ENCODE data around the gene MAGEA11. TPM values are rescaled to one million over a fixed set of nuclear protein-coding genes. Genes with fewer than 3 reads are reported as not detected.
"Not testable (repeated sequence)": the region's sequence is repeated elsewhere in the genome, so short reads cannot be mapped to it uniquely, and the experiment has no call there.

MAGEA11 gene, protein sequence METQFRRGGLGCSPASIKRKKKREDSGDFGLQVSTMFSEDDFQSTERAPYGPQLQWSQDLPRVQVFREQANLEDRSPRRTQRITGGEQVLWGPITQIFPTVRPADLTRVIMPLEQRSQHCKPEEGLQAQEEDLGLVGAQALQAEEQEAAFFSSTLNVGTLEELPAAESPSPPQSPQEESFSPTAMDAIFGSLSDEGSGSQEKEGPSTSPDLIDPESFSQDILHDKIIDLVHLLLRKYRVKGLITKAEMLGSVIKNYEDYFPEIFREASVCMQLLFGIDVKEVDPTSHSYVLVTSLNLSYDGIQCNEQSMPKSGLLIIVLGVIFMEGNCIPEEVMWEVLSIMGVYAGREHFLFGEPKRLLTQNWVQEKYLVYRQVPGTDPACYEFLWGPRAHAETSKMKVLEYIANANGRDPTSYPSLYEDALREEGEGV
- not detected for polyA plus RNA-seq (2013, experiment 1 of 2)
- not detected for polyA plus RNA-seq (2013, experiment 2 of 2)

GRCh38 chrX:149711545-149712236 lies at the start of gene MAGEA11:
Gene MAGEA11 (plus strand): TSS chrX:149712060. CDS start chrX:149713160, 1,100 bp downstream.
- no peak within 1 kb of the TSS for H2AFZ ChIP-seq (ENCODE audit: low read length)
- H3K4me3 ChIP-seq (ENCODE audit: low read length in 2 of 2), result no peak within 1 kb of the TSS
- H3K36me3 ChIP-seq (replicated peaks in 1 of 2; ENCODE audit: control insufficient read depth in 2 of 2, insufficient read depth in 2 of 2, low read length in 2 of 2), result no peaks in the 10 kb centered on the region
- no peak within 1 kb of the TSS for H4K91ac ChIP-seq (ENCODE audit: low read depth, low read length, poor library complexity)
- no peak within 1 kb of the TSS for H3K14ac ChIP-seq (ENCODE audit: low read length)
- no peak for DNase-seq (ENCODE audit: low spot score)
- H3K18ac ChIP-seq (ENCODE audit: low read length), result no peak within 1 kb of the TSS
- no peak within 1 kb of the TSS for H3K23ac ChIP-seq (ENCODE audit: low read depth, low read length, poor library complexity)
- no peak within 1 kb of the TSS for H3K4ac ChIP-seq (ENCODE audit: low read length)
- H2BK120ac ChIP-seq (ENCODE audit: low read depth, low read length), result no peak within 1 kb of the TSS
- H2BK5ac ChIP-seq (ENCODE audit: low read length), result no peak within 1 kb of the TSS
- no peaks in the 10 kb centered on the region for H3K79me1 ChIP-seq (ENCODE audit: low read depth, low read length)
- H3K9ac ChIP-seq (ENCODE audit: low read depth, low read length, poor library complexity), result no peak within 1 kb of the TSS
- no peaks in the 10 kb centered on the region for H3K9me3 ChIP-seq (replicated peaks in 1 of 2; ENCODE audit: control insufficient read depth in 2 of 2, insufficient read depth in 1 of 2, low read depth in 1 of 2, low read length in 2 of 2)
- H2BK15ac ChIP-seq (ENCODE audit: low read length), result no peak within 1 kb of the TSS
- H3K4me2 ChIP-seq (ENCODE audit: insufficient read depth, low read length, poor library complexity, severe bottlenecking), result no peak within 1 kb of the TSS
- no peak within 1 kb of the TSS for H2BK12ac ChIP-seq (ENCODE audit: low read length)
- H3K4me1 ChIP-seq (ENCODE audit: control insufficient read depth in 2 of 2, insufficient read depth in 1 of 2, low read depth in 1 of 2, low read length in 2 of 2), result no peaks in the 10 kb centered on the region
- no peak within 1 kb of the TSS for H2AK5ac ChIP-seq (ENCODE audit: low read depth, low read length)
- H3K27ac ChIP-seq (replicated peaks; ENCODE audit: low read length), result no peak within 1 kb of the TSS
- H3K27me3 ChIP-seq (ENCODE audit: control insufficient read depth in 3 of 3, insufficient read depth in 3 of 3, low read depth in 1 of 3, low read length in 3 of 3), result no peaks in the 10 kb centered on the region
- H4K8ac ChIP-seq (ENCODE audit: low read depth, low read length), result no peak within 1 kb of the TSS
- WGBS, 2 donors (ENCODE audit: extremely low coverage in 2 of 2, insufficient read length in 2 of 2, insufficient replicate concordance in 1 of 2), result no CpG with 5 or more reads among the region's 29 CpGs

DNA sequence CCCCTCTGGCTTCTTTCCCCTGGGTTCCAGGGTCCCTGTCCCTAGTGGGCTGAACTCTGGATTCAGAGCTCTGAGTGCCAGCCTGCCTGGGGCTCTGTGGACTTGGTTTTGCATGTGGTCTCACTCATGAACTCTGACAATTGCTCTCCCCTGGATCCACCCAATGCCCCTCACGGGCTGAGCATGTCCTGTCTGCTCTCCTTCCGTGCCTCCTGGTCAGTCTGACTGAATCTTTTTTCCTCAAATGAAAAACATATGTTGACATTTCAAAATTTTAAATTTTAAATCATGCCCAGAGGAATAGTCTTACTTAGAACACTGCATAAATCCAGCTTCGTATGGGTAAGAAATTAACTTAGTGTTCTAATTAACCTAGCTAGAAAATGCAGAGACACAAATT lies 36.8 kb upstream of the MAGEA11 start:
- not testable (repeated sequence) for H2BK12ac ChIP-seq (ENCODE audit: low read length); H3K27ac ChIP-seq (replicated peaks; ENCODE audit: low read length); H3K9me3 ChIP-seq (replicated peaks in 1 of 2; ENCODE audit: control insufficient read depth in 2 of 2, insufficient read depth in 1 of 2, low read depth in 1 of 2, low read length in 2 of 2); H3K9ac ChIP-seq (ENCODE audit: low read depth, low read length, poor library complexity); H2BK5ac ChIP-seq (ENCODE audit: low read length); H3K79me1 ChIP-seq (ENCODE audit: low read depth, low read length); H2BK15ac ChIP-seq (ENCODE audit: low read length); H4K8ac ChIP-seq (ENCODE audit: low read depth, low read length); H3K18ac ChIP-seq (ENCODE audit: low read length); H2BK120ac ChIP-seq (ENCODE audit: low read depth, low read length); H3K4me2 ChIP-seq (ENCODE audit: insufficient read depth, low read length, poor library complexity, severe bottlenecking); H3K4ac ChIP-seq (ENCODE audit: low read length); H3K4me3 ChIP-seq (ENCODE audit: low read length in 2 of 2); H3K4me1 ChIP-seq (ENCODE audit: control insufficient read depth in 2 of 2, insufficient read depth in 1 of 2, low read depth in 1 of 2, low read length in 2 of 2); H3K36me3 ChIP-seq (replicated peaks in 1 of 2; ENCODE audit: control insufficient read depth in 2 of 2, insufficient read depth in 2 of 2, low read length in 2 of 2); H3K23ac ChIP-seq (ENCODE audit: low read depth, low read length, poor library complexity); H2AK5ac ChIP-seq (ENCODE audit: low read depth, low read length); H3K27me3 ChIP-seq (ENCODE audit: control insufficient read depth in 3 of 3, insufficient read depth in 3 of 3, low read depth in 1 of 3, low read length in 3 of 3); H2AFZ ChIP-seq (ENCODE audit: low read length); H3K14ac ChIP-seq (ENCODE audit: low read length); DNase-seq (ENCODE audit: low spot score); H4K91ac ChIP-seq (ENCODE audit: low read depth, low read length, poor library complexity)
- WGBS, 2 donors (ENCODE audit: extremely low coverage in 2 of 2, insufficient read length in 2 of 2, insufficient replicate concordance in 1 of 2), result no CpG with 5 or more reads among the region's 3 CpGs

DNA sequence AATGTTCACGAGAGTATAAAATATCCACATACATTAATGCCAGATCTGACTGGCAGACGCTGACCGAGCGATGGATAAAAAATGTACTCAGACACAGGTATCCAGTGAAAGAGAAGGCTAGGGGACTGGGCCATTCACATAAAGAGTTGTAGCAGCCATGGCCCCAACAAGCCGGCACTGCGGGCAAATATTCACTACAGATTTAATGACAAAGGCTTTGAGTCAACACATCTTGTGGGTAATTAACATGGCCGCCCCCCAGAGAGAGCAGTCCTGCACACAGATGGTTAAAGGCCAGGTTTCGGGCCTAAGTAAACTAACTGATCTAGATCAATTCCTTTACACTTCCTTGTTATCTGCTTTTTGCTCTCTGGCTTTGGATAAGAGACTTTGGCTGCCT lies 36.3 kb upstream of the MAGEA11 start:
- H3K9me3 ChIP-seq (replicated peaks in 1 of 2; ENCODE audit: control insufficient read depth in 2 of 2, insufficient read depth in 1 of 2, low read depth in 1 of 2, low read length in 2 of 2); H3K4me1 ChIP-seq (ENCODE audit: control insufficient read depth in 2 of 2, insufficient read depth in 1 of 2, low read depth in 1 of 2, low read length in 2 of 2); H3K18ac ChIP-seq (ENCODE audit: low read length); H3K9ac ChIP-seq (ENCODE audit: low read depth, low read length, poor library complexity); H3K27me3 ChIP-seq (ENCODE audit: control insufficient read depth in 3 of 3, insufficient read depth in 3 of 3, low read depth in 1 of 3, low read length in 3 of 3); H3K23ac ChIP-seq (ENCODE audit: low read depth, low read length, poor library complexity); H2AK5ac ChIP-seq (ENCODE audit: low read depth, low read length); H3K27ac ChIP-seq (replicated peaks; ENCODE audit: low read length); H2BK15ac ChIP-seq (ENCODE audit: low read length); H3K14ac ChIP-seq (ENCODE audit: low read length); H4K8ac ChIP-seq (ENCODE audit: low read depth, low read length); H2BK12ac ChIP-seq (ENCODE audit: low read length); H3K4ac ChIP-seq (ENCODE audit: low read length); H2AFZ ChIP-seq (ENCODE audit: low read length); H4K91ac ChIP-seq (ENCODE audit: low read depth, low read length, poor library complexity); H2BK120ac ChIP-seq (ENCODE audit: low read depth, low read length); H3K4me2 ChIP-seq (ENCODE audit: insufficient read depth, low read length, poor library complexity, severe bottlenecking); H3K4me3 ChIP-seq (ENCODE audit: low read length in 2 of 2); H3K36me3 ChIP-seq (replicated peaks in 1 of 2; ENCODE audit: control insufficient read depth in 2 of 2, insufficient read depth in 2 of 2, low read length in 2 of 2); H2BK5ac ChIP-seq (ENCODE audit: low read length); H3K79me1 ChIP-seq (ENCODE audit: low read depth, low read length); DNase-seq (ENCODE audit: low spot score): not testable (repeated sequence)
- no CpG with 5 or more reads among the region's 8 CpGs for WGBS, 2 donors (ENCODE audit: extremely low coverage in 2 of 2, insufficient read length in 2 of 2, insufficient replicate concordance in 1 of 2)

DNA sequence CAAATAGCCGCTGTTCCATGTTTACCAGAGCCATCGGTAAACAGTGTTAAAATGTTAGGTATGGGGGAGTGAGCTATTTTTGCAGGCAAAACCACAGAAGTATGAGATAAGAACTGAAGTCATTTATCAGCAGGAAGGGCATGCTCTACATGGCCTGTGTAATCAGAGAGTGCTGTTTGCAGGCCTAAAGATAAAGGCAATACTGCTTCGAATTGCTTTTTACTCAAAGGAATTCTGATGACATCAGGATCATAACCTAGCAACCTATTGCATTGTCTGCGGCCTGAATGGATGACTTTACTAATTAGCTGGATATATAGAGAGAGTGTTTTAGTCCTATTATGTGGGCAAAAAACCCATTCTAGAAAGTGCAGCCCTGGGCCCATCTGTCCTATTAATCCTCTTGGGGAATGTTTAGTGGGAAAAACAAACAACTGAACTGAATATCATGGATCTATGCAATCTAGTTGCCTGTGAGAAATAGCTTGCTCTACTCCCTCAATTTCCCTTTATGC lies 32.6 kb upstream of the MAGEA11 start:
- H3K4me2 ChIP-seq (ENCODE audit: insufficient read depth, low read length, poor library complexity, severe bottlenecking); H2BK15ac ChIP-seq (ENCODE audit: low read length); H3K4me1 ChIP-seq (ENCODE audit: control insufficient read depth in 2 of 2, insufficient read depth in 1 of 2, low read depth in 1 of 2, low read length in 2 of 2); H3K27ac ChIP-seq (replicated peaks; ENCODE audit: low read length); DNase-seq (ENCODE audit: low spot score); H3K9me3 ChIP-seq (replicated peaks in 1 of 2; ENCODE audit: control insufficient read depth in 2 of 2, insufficient read depth in 1 of 2, low read depth in 1 of 2, low read length in 2 of 2); H2AK5ac ChIP-seq (ENCODE audit: low read depth, low read length); H3K14ac ChIP-seq (ENCODE audit: low read length); H2BK5ac ChIP-seq (ENCODE audit: low read length); H2BK120ac ChIP-seq (ENCODE audit: low read depth, low read length); H3K79me1 ChIP-seq (ENCODE audit: low read depth, low read length); H3K4me3 ChIP-seq (ENCODE audit: low read length in 2 of 2); H2BK12ac ChIP-seq (ENCODE audit: low read length); H3K36me3 ChIP-seq (replicated peaks in 1 of 2; ENCODE audit: control insufficient read depth in 2 of 2, insufficient read depth in 2 of 2, low read length in 2 of 2); H4K91ac ChIP-seq (ENCODE audit: low read depth, low read length, poor library complexity); H3K4ac ChIP-seq (ENCODE audit: low read length); H3K18ac ChIP-seq (ENCODE audit: low read length); H4K8ac ChIP-seq (ENCODE audit: low read depth, low read length); H2AFZ ChIP-seq (ENCODE audit: low read length); H3K23ac ChIP-seq (ENCODE audit: low read depth, low read length, poor library complexity); H3K27me3 ChIP-seq (ENCODE audit: control insufficient read depth in 3 of 3, insufficient read depth in 3 of 3, low read depth in 1 of 3, low read length in 3 of 3); H3K9ac ChIP-seq (ENCODE audit: low read depth, low read length, poor library complexity): not testable (repeated sequence)
- no CpG with 5 or more reads among the region's 4 CpGs for WGBS, 2 donors (ENCODE audit: extremely low coverage in 2 of 2, insufficient read length in 2 of 2, insufficient replicate concordance in 1 of 2)

Data from neuronal stem cell (in vitro differentiated cells).